ENCODE data around the gene CKS1B. TPM values are rescaled to one million over a fixed set of nuclear protein-coding genes. Genes with fewer than 3 reads are reported as not detected.

The CKS1B gene
- total and polyA plus RNA-seq, 2 donors (not counting 1 experiment from before 2014, with no cell fraction given) = 16.8 to 33.0 TPM

- peak; percentile 5 for ATAC-seq (ENCODE audit: low read depth)
- no peaks in the 10 kb centered on the region for H3K9me3 Mint-ChIP-seq (ENCODE audit: insufficient read depth)
- CTCF ChIA-PET = interaction anchor here (1.3 to 18.4 kb wide), 2 partner anchors 11 to 18 kb away, joined by 3 to 295 read pairs; no protein-coding TSS in a partner anchor
Measured at GRCh38 chr1:155002464-155003226, 28.2 kb downstream of the CKS1B start, which contains the start of gene ZBTB7B. ZBTB7B (plus strand) TSS chr1:155002802; CDS start chr1:155014661, 11,859 bp downstream.

More at GRCh38 chr1:155002464-155003226, 28.2 kb downstream of the CKS1B start, which contains the start of gene ZBTB7B:
- Mint-ChIP-seq H3K27ac (peak within 1 kb of the TSS; percentile 96), H3K27me3 (no peaks in the 10 kb centered on the region), H3K4me3 (peak within 1 kb of the TSS; percentile 90), H3K4me1 (peaks cover 58% of the 10 kb centered on the region)
- Histone ChIP-seq H3K27ac (ENCODE audit: low read length in 2 of 2) (peak within 1 kb of the TSS; percentile 80 to 81), H3K36me3 (replicated peaks in 1 of 2; ENCODE audit: control extremely low read depth in 1 of 2, control insufficient read depth in 1 of 2, extremely low read depth in 1 of 2, insufficient read depth in 2 of 2, low read length in 1 of 2) (no peaks in the 10 kb centered on the region), H3K9ac (ENCODE audit: low read length) (peak within 1 kb of the TSS; percentile 94), H3K4me1 (ENCODE audit: control insufficient read depth in 2 of 2, insufficient read depth in 2 of 2, low read length in 2 of 2) (peaks cover 49 to 57% of the 10 kb centered on the region in 2 donors), H3K4me3 (ENCODE audit: control extremely low read depth in 1 of 5, extremely low read depth in 1 of 5, insufficient read depth in 1 of 5, low read depth in 2 of 5, low read length in 4 of 5) (peak within 1 kb of the TSS; percentile 86 to 98 (median 93)), H3K79me2 (ENCODE audit: control insufficient read depth, insufficient read depth, low read length) (peaks cover 50% of the 10 kb centered on the region), H2AFZ (ENCODE audit: insufficient read depth, low read depth, low read length, poor library complexity, severe bottlenecking) (peak within 1 kb of the TSS; percentile 90), H3K27me3 (replicated peaks in 1 of 4; ENCODE audit: control extremely low read depth in 1 of 4, control insufficient read depth in 3 of 4, insufficient read depth in 4 of 4, low read length in 3 of 4) (no peaks in the 10 kb centered on the region), H3K4me2 (replicated peaks; ENCODE audit: low read depth, low read length, poor library complexity, severe bottlenecking) (peak within 1 kb of the TSS; percentile 97), H3K9me3 (ENCODE audit: control extremely low read depth in 1 of 3, control insufficient read depth in 2 of 3, insufficient read depth in 1 of 3, low read length in 2 of 3) (no peaks in the 10 kb centered on the region), H4K20me1 (ENCODE audit: control insufficient read depth, insufficient read depth, low read length, poor library complexity, severe bottlenecking) (peaks cover 17% of the 10 kb centered on the region)
- peak; percentile 57 for DNase-seq
- WGBS (ENCODE audit: insufficient coverage) = under 1% methylated on average over 27 of the region's 35 CpGs
- TF ChIP-seq CTCF (IDR thresholded peaks at IDR 0.05) = no peak
- no peak for TF ChIP-seq EZH2 (IDR thresholded peaks at IDR 0.05; ENCODE audit: borderline replicate concordance, insufficient read depth, low read depth, low read length, poor library complexity, severe bottlenecking)
- POLR2A ChIA-PET = interaction anchor here (0.7 to 7.4 kb wide), 7 partner anchors 12 to 1012 kb away, joined by 3 to 74 read pairs (median 4); partner anchors contain the start of genes CKS1B, PMVK and RPS27
- intact Hi-C loops (cut with micrococcal nuclease) = loop anchor here (1.0 to 5.0 kb wide), 6 partner anchors 15 to 675 kb away; partner anchors contain the start of genes ADAR, ATP8B2, FLAD1 and UBE2Q1

Measured in B cell (primary cell).